DMS53 treated with DMSO at 0.1 percent for 48 hours (cell line): Measurements from ENCODE around the gene KBTBD12.
"Not testable (repeated sequence)": the region's sequence is repeated elsewhere in the genome, so short reads cannot be mapped to it uniquely, and the experiment has no call there.

Experiments
- DNase-seq: peaks from one replicate; lab custom pipeline; 2025; ENCODE audit not compliant: unreplicated experiment; lab: John Stamatoyannopoulos, UW

KBTBD12 gene

GRCh38 chr3:127902486-127902885 lies 12.5 kb upstream of the KBTBD12 start:
- no peak for DNase-seq

- no peak for DNase-seq
Observed at GRCh38 chr3:127903611-127904375, 11.2 kb upstream of the KBTBD12 start.

- DNase-seq: no peak
Observed at GRCh38 chr3:127905556-127905955, 9.5 kb upstream of the KBTBD12 start.

- DNase-seq: not testable (repeated sequence)
Observed at GRCh38 chr3:127906653-127907052, 8.4 kb upstream of the KBTBD12 start.

GRCh38 chr3:127908202-127908601 lies 6.8 kb upstream of the KBTBD12 start:
- DNase-seq: no peak

- no peak for DNase-seq
Observed at GRCh38 chr3:127908951-127909350, 6.1 kb upstream of the KBTBD12 start.

- DNase-seq: no peak
Observed at GRCh38 chr3:127909646-127910045, 5.4 kb upstream of the KBTBD12 start.

- no peak for DNase-seq
Observed at GRCh38 chr3:127911421-127911931, 3.6 kb upstream of the KBTBD12 start.

- not testable (repeated sequence) for DNase-seq
Observed at GRCh38 chr3:127913841-127914240, 1.2 kb upstream of the KBTBD12 start.

- peak; percentile 26 for DNase-seq
Observed at GRCh38 chr3:127914584-127914983, 448 bp upstream of the KBTBD12 start.

GRCh38 chr3:127915937-127916493 lies 983 bp downstream of the KBTBD12 start:
- DNase-seq: peak; percentile 15

- no peak for DNase-seq
Observed at GRCh38 chr3:127920738-127921137, 5.7 kb downstream of the KBTBD12 start.

- DNase-seq: no peak
Observed at GRCh38 chr3:127923611-127924010, 8.6 kb downstream of the KBTBD12 start.

GRCh38 chr3:127925384-127925783 lies 10.4 kb downstream of the KBTBD12 start:
- DNase-seq: no peak

GRCh38 chr3:127927829-127928604 lies 13.0 kb downstream of the KBTBD12 start:
- DNase-seq: no peak

GRCh38 chr3:127929818-127930413 lies 14.9 kb downstream of the KBTBD12 start:
- no peak for DNase-seq

GRCh38 chr3:127933396-127933795 lies 18.4 kb downstream of the KBTBD12 start:
- no peak for DNase-seq

GRCh38 chr3:127938800-127939199 lies 23.8 kb downstream of the KBTBD12 start:
- DNase-seq: no peak

- no peak for DNase-seq
Observed at GRCh38 chr3:127940116-127940515, 25.1 kb downstream of the KBTBD12 start.

- DNase-seq: no peak
Observed at GRCh38 chr3:127942613-127943012, 27.6 kb downstream of the KBTBD12 start.

GRCh38 chr3:127948211-127948610 lies 33.2 kb downstream of the KBTBD12 start:
- DNase-seq: no peak
